Fibroblast of mammary gland (primary cell): ENCODE measurements around the gene RNASE8.
A peak's percentile ranks its signal among the peaks of the same experiment; 100 is the strongest.

Experiments used
- DNase-seq: peaks from one replicate; pipeline ENCODE4 v3.0.0-alpha.2; 2010; ENCODE audit warnings: low read depth
- H3K4me3 ChIP-seq: 2 replicates; pipeline ENCODE4 v1.5.1; 2011; ENCODE audit warnings: low read depth, mild to moderate bottlenecking, low read length, moderate library complexity; ENCODE audit not compliant: control insufficient read depth
- TF ChIP-seq, protein P1 (sequence below): conservative IDR thresholded peaks from 2 replicates; pipeline ENCODE4 v1.5.1; 2011; ENCODE audit warnings: low read depth, low read length, inconsistent platforms; ENCODE audit not compliant: control insufficient read depth, insufficient read depth

The RNASE8 gene

DNA sequence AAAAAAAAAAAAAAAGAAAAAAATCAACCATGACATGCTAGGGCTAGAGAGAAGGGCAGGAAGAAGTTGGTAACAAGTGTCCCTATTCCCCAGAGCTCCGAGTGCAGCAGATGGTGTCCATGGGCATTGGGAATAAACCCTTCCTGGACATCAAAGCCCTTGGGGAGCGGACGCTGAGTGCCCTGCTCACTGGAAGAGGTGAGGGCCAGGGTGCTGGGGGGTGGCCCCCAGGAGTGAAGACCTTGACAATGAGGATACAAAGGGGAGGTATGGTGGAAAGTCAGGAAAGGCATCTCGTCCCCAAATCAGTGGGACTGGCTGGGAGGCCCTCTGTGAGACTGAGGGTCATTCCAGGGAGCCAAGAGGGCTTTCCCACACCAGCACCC, 29.3 kb downstream of the RNASE8 start:
- no peak overlapping the region for H3K4me3 ChIP-seq
- DNase-seq = no peak
- TF ChIP-seq, protein P1, sequence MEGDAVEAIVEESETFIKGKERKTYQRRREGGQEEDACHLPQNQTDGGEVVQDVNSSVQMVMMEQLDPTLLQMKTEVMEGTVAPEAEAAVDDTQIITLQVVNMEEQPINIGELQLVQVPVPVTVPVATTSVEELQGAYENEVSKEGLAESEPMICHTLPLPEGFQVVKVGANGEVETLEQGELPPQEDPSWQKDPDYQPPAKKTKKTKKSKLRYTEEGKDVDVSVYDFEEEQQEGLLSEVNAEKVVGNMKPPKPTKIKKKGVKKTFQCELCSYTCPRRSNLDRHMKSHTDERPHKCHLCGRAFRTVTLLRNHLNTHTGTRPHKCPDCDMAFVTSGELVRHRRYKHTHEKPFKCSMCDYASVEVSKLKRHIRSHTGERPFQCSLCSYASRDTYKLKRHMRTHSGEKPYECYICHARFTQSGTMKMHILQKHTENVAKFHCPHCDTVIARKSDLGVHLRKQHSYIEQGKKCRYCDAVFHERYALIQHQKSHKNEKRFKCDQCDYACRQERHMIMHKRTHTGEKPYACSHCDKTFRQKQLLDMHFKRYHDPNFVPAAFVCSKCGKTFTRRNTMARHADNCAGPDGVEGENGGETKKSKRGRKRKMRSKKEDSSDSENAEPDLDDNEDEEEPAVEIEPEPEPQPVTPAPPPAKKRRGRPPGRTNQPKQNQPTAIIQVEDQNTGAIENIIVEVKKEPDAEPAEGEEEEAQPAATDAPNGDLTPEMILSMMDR = no peak

- H3K4me3 ChIP-seq = no peak overlapping the region
- TF ChIP-seq, protein P1 = no peak
- DNase-seq = peak; percentile 95
Measured at GRCh38 chr14:21087294-21088091, 29.9 kb downstream of the RNASE8 start.

- DNase-seq = no peak
- TF ChIP-seq, protein P1 = no peak
- H3K4me3 ChIP-seq = no peak overlapping the region
Measured at GRCh38 chr14:21088687-21089086, 31.1 kb downstream of the RNASE8 start.

GRCh38 chr14:21089271-21089670, 31.6 kb downstream of the RNASE8 start:
- TF ChIP-seq, protein P1 = no peak
- no peak overlapping the region for H3K4me3 ChIP-seq
- DNase-seq = no peak

DNA sequence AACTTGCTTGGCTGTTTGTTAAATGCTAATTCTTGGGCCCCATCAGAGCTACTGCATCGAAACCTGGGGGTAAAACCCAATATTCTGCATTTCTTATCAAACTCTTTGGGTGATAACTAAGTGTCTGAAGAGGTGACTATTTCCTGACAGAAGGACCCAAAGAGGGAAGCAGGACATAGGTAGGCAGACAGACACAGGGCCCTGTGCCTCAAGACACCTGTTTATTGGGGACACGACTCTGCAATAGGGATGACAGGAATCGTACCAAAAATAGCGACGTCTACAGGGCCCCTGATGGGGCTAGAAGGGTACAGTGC, 32.2 kb downstream of the RNASE8 start:
- TF ChIP-seq, protein P1 = no peak
- no peak for DNase-seq
- H3K4me3 ChIP-seq = no peak overlapping the region

DNA sequence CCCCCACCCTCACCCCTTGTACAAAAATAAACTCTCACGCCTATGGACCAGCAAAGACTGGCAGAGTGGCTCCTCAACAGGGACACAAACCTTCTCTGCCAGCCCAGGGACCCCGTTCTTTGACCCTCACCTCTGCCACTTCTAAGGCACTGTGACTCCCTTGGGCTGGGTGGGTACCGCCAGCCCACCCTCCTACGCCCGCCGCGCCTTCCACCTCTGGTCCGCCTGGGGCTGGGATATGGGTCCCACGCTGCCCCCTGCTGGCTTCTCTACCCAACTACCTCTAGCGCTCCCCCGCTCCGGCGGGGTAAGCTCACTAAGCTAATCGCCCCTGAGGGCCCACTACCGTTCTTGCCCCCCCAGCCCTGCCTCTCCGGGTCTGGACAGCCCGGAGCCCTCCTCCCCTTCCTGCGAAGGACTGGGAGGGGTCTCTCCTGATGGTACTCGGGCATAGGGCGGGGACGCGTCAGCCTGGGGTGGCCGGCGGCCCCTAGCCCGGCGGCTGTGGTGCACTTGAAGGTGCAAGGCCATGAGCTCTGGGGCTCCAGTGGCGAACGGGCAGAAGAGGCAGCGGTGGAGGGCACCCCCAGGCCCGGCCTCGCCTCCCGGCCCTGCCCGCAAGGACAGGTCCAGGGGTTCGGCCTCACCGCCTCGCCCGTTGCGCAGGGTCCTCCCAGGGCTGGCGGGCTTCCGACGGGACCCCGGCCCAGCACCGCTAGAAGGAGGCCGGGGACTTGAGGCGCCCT, 32.7 kb downstream of the RNASE8 start:
- TF ChIP-seq, protein P1 = peak; percentile 46
- no peak for DNase-seq

More for the DNA sequence above, 32.7 kb downstream of the RNASE8 start:
- no peak overlapping the region for H3K4me3 ChIP-seq
